HG03432 (cell line): ENCODE results near the gene UBE2D2.

ENCODE experiments used
- ATAC-seq: cut with Tn5 transposase; IDR thresholded peaks from one replicate; pipeline ENCODE4 v1.9.1; 2021; ENCODE audit warnings: mild to moderate bottlenecking, moderate library complexity; ENCODE audit not compliant: unreplicated experiment

The UBE2D2 gene

GRCh38 chr5:139658928-139659667, 98.0 kb downstream of the UBE2D2 start:
- peak; percentile 27 for ATAC-seq

- ATAC-seq: no peak
Measured at GRCh38 chr5:139659695-139660101, 98.6 kb downstream of the UBE2D2 start.

- ATAC-seq: no peak
Measured at GRCh38 chr5:139660105-139660922, 99.2 kb downstream of the UBE2D2 start.

- peak; percentile 42 for ATAC-seq
Measured at GRCh38 chr5:139660923-139661814, 100.0 kb downstream of the UBE2D2 start.

GRCh38 chr5:139662617-139663016, 101.5 kb downstream of the UBE2D2 start:
- ATAC-seq: no peak

GRCh38 chr5:139663207-139664085, 102.3 kb downstream of the UBE2D2 start:
- no peak for ATAC-seq

- ATAC-seq: peak; percentile 44
Measured at GRCh38 chr5:139664086-139664693, 103.1 kb downstream of the UBE2D2 start.

GRCh38 chr5:139664727-139665351, 103.7 kb downstream of the UBE2D2 start:
- ATAC-seq: no peak

GRCh38 chr5:139665626-139666025, 104.5 kb downstream of the UBE2D2 start:
- ATAC-seq: no peak

- no peak for ATAC-seq
Measured at GRCh38 chr5:139666551-139666950, 105.4 kb downstream of the UBE2D2 start.

- no peak for ATAC-seq
Measured at GRCh38 chr5:139667001-139667729, 106.0 kb downstream of the UBE2D2 start.

- ATAC-seq: no peak
Measured at GRCh38 chr5:139667730-139668063, 106.6 kb downstream of the UBE2D2 start.

GRCh38 chr5:139668064-139668880, 107.1 kb downstream of the UBE2D2 start:
- no peak for ATAC-seq

- ATAC-seq: no peak
Measured at GRCh38 chr5:139668924-139669661, 108.0 kb downstream of the UBE2D2 start.

- peak; percentile 36 for ATAC-seq
Measured at GRCh38 chr5:139669662-139670368, 108.7 kb downstream of the UBE2D2 start.

- ATAC-seq: peak; percentile 54
Measured at GRCh38 chr5:139670369-139671095, 109.4 kb downstream of the UBE2D2 start.
